LoVo (cell line): ENCODE data around the gene KBTBD13.

ENCODE experiments used
- DNase-seq: peaks from one replicate; pipeline ENCODE4 v3.0.0-alpha.2; 2016; ENCODE audit warnings: low spot score

The KBTBD13 gene

GRCh38 chr15:65115086-65115485 lies 38.5 kb downstream of the KBTBD13 start, which contains the start of gene UBAP1L:
Gene UBAP1L, minus strand, starts transcription at chr15:65115200. Its CDS starts 8,985 bp downstream, at chr15:65106215.
- no peak for DNase-seq

DNA sequence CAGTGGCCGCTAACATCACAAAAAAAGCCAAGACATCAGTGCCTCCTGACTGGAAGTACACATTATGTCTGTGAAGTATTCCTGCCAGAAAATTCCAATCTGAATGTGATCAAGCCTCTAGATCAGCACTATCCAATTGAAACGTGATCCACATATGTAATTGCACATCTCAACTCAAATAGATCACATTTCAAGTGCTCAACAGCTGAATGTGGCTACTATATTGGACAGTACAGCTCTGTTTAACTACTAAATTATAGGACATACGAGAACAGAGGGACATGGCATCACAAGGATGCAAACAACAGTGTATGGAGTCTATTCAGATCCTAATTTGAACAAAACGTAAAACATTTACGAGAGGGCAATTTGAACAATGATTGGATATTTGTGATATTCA lies 39.0 kb downstream of the KBTBD13 start:
- DNase-seq: no peak
